A549 (cell line): Measurements from ENCODE around the gene PLLP. TPM values are rescaled to one million over a fixed set of nuclear protein-coding genes. Genes with fewer than 3 reads are reported as not detected.

Experiments
- ATAC-seq, 2 experiments: fragments of 200-7000 bp in 1 of 2; fragments of >200 bp in 1 of 2; cut with Nextera tagmentation in 1 of 2; cut with Tn5 transposase in 1 of 2; 3 replicates each; pipeline versions ENCODE4 v1.8.0 to v1.9.1; 2018 to 2020; ENCODE audit warnings: mild to moderate bottlenecking in 1 of 2, moderate library complexity in 1 of 2
- CTCF ChIA-PET: fragments of 300-600 bp; sonication (Branson Sonifier 250); formaldehyde crosslinking; extraction: SDS; loops from one replicate; lab custom pipeline; 2021; ENCODE audit warnings: antibody characterized with exemption, inconsistent platforms; lab: Yijun Ruan, JAX
- POLR2A ChIA-PET: fragments of 350-600 bp; formaldehyde crosslinking; extraction: SDS; loops from one replicate; lab custom pipeline; 2021; ENCODE audit warnings: antibody characterized with exemption, inconsistent platforms; lab: Yijun Ruan, JAX
- DNase-seq, 2 experiments: peaks; one replicate each; pipeline versions ENCODE4 v3.0.0 to v3.0.0-alpha.2; 2011 to 2016; ENCODE audit warnings: low read depth in 1 of 2, low spot score in 1 of 2
- FAIRE-seq: peaks from 2 replicates; lab custom pipeline; 2011; peaks lifted over from hg19 to GRCh38; lab: Jason Lieb, UNC
- H3K27ac ChIP-seq, 2 experiments: fragments of >200 bp; sonication (Bioruptor Twin); formaldehyde crosslinking; 3 replicates each; pipeline ENCODE4 v1.5.1; 2016 to 2017
- H3K4me1 ChIP-seq: fragments of >200 bp; sonication (Bioruptor Twin); formaldehyde crosslinking; 3 replicates; pipeline ENCODE4 v1.6.1; 2016
- H3K4me2 ChIP-seq: fragments of >200 bp; sonication (Bioruptor Twin); formaldehyde crosslinking; 3 replicates; pipeline ENCODE4 v1.6.1; 2016
- H3K4me3 ChIP-seq: fragments of >200 bp; sonication (Bioruptor Twin); formaldehyde crosslinking; 3 replicates; pipeline ENCODE4 v1.5.1; 2016
- H3K9me3 ChIP-seq: fragments of >200 bp; sonication (Bioruptor Twin); formaldehyde crosslinking; 3 replicates; pipeline ENCODE4 v1.6.1; 2016
- CBX2 ChIP-seq: fragments of 200-600 bp; sonication (generic); IDR thresholded peaks from 2 replicates; pipeline ENCODE4 v1.6.1; 2016; ENCODE audit warnings: low read depth, mild to moderate bottlenecking, borderline replicate concordance
- CBX8 ChIP-seq: fragments of 200-600 bp; sonication (generic); IDR thresholded peaks from 2 replicates; pipeline ENCODE4 v1.6.1; 2016
- CEBPB ChIP-seq, 2 experiments: fragments of >200 bp in 1 of 2; sonication (Bioruptor Twin) in 1 of 2; formaldehyde crosslinking in 1 of 2; IDR thresholded peaks; 2 replicates each; pipeline ENCODE4 v1.6.1; 2012 to 2016
- EHF ChIP-seq: fragments of 250-450 bp; sonication (Bioruptor Pico); IDR thresholded peaks from 2 replicates; pipeline ENCODE4 v1.5.0; 2020; ENCODE audit warnings: mild to moderate bottlenecking
- FOSB ChIP-seq: fragments of 250-450 bp; sonication (Bioruptor Pico); IDR thresholded peaks from 2 replicates; pipeline ENCODE4 v1.5.0; 2020; ENCODE audit warnings: mild to moderate bottlenecking, moderate library complexity
- GATA3 ChIP-seq: IDR thresholded peaks from 2 replicates; pipeline ENCODE4 v1.6.1; 2012; ENCODE audit warnings: borderline replicate concordance
- HEYL ChIP-seq: fragments of 250-450 bp; sonication (Bioruptor Pico); IDR thresholded peaks from 2 replicates; pipeline ENCODE4 v1.8.0; 2021; ENCODE audit warnings: mild to moderate bottlenecking, moderate library complexity
- HOXB13 ChIP-seq: fragments of 250-450 bp; sonication (Bioruptor Pico); IDR thresholded peaks from 2 replicates; pipeline ENCODE4 v1.5.0; 2020; ENCODE audit warnings: low read depth, mild to moderate bottlenecking, moderate library complexity
- MAFK ChIP-seq: fragments of 450-650 bp; IDR thresholded peaks from 2 replicates; pipeline ENCODE4 v1.6.1; 2014; ENCODE audit not compliant: partially characterized antibody
- NR3C1 ChIP-seq: fragments of >200 bp; sonication (Bioruptor Twin); formaldehyde crosslinking; IDR thresholded peaks from 3 replicates; pipeline ENCODE4 v1.6.1; 2017
- PHF8 ChIP-seq: fragments of 200-600 bp; sonication (generic); IDR thresholded peaks from 2 replicates; pipeline ENCODE4 v1.6.1; 2016; ENCODE audit warnings: low read depth, mild to moderate bottlenecking, antibody characterized with exemption, moderate library complexity, borderline replicate concordance
- RAD21 ChIP-seq, 2 experiments: fragments of >200 bp in 1 of 2; sonication (Bioruptor Twin) in 1 of 2; formaldehyde crosslinking in 1 of 2; IDR thresholded peaks in 1 of 2; conservative IDR thresholded peaks in 1 of 2; 2 replicates in 1 of 2; 3 replicates in 1 of 2; pipeline ENCODE4 v1.6.1; 2012 to 2018; ENCODE audit warnings: inconsistent platforms in 1 of 2
- RARB ChIP-seq: fragments of 250-450 bp; sonication (Bioruptor Pico); IDR thresholded peaks from 2 replicates; pipeline ENCODE4 v1.8.0; 2021; ENCODE audit warnings: mild to moderate bottlenecking, moderate library complexity
- TFCP2L1 ChIP-seq: fragments of 250-450 bp; sonication (Bioruptor Pico); IDR thresholded peaks from 2 replicates; pipeline ENCODE4 v1.5.0; 2021; ENCODE audit warnings: mild to moderate bottlenecking
- ZC3H11A ChIP-seq: fragments of 450-650 bp; IDR thresholded peaks from 2 replicates; pipeline ENCODE4 v1.6.1; 2014; ENCODE audit warnings: antibody characterized with exemption, mild to moderate bottlenecking
- ZFP36 ChIP-seq: fragments of 450-650 bp; IDR thresholded peaks from 2 replicates; pipeline ENCODE4 v1.6.1; 2014; ENCODE audit warnings: borderline replicate concordance; ENCODE audit not compliant: partially characterized antibody
- WGBS: methylation state at CpG from one replicate; pipeline ENCODE4 v1.1.6; 2017; ENCODE audit errors: missing lambda C conversion rate; 5-methylcytosine and 5-hydroxymethylcytosine counted together
- polyA plus RNA-seq, 4 experiments: library from polyadenylated mRNA; depleted of rRNA in 3 of 4; stranded (reverse); fragments of >200 nt; fragmentation: RNase III in 1 of 4; extraction: RNeasy Plus Mini Kit Qiagen cat#74134 plus additional on column Dnase treatment in 1 of 4; gene quantifications; 2 replicates in 3 of 4; 3 replicates in 1 of 4; pipeline ENCODE4 v1.2.3, GENCODE V29; 2011 to 2017
- TF ChIP-seq, protein P1 (sequence below): IDR thresholded peaks from 2 replicates; pipeline ENCODE4 v1.6.1; 2012
- TF ChIP-seq, protein P2 (sequence below): fragments of 250-450 bp; sonication (Bioruptor Pico); IDR thresholded peaks from 2 replicates; pipeline ENCODE4 v1.5.0; 2020; ENCODE audit warnings: low read depth, mild to moderate bottlenecking, moderate library complexity
- TF ChIP-seq, protein P3 (sequence below): IDR thresholded peaks from 2 replicates; pipeline ENCODE4 v1.6.1; 2012; ENCODE audit warnings: low read depth, borderline replicate concordance
- TF ChIP-seq, protein P4 (sequence below): fragments of >200 bp; sonication (Bioruptor Twin); formaldehyde crosslinking; IDR thresholded peaks from 3 replicates; pipeline ENCODE4 v1.6.1; 2016
- TF ChIP-seq, protein P5 (sequence below): fragments of 450-650 bp; IDR thresholded peaks from 2 replicates; pipeline ENCODE4 v1.6.1; 2014; ENCODE audit warnings: antibody characterized with exemption
- TF ChIP-seq, protein P6 (sequence below): fragments of 150-350 bp; IDR thresholded peaks from 2 replicates; pipeline ENCODE4 v1.6.1; 2014; ENCODE audit warnings: low read depth, mild to moderate bottlenecking, low read length

PLLP gene
- polyA plus RNA-seq, 2 of the 4 experiments (the other 2 are of a cell fraction) = 1.8 to 3.3 TPM

DNA sequence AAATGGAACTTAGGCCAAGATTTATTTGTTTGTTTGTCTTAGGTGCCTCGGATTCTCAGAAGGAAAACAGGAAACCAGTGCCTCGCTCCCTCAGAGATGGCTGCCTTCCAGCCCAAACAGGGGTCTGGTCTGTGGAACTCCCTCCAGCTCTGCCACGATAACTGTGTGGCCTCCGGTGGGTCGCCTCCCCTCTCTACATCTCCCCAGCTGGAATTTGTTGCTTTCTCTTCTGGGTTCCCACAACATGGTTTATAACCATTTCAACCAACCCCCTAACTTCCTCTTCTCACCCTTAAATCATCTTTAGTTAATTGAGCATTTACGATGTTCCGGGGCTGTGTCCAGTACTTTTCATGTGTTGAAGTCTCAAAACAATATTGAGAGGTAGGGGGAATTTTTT lies 30.9 kb upstream of the PLLP start:
- DNase-seq (no peak), ATAC-seq (no peak), FAIRE-seq (no peak)
- Histone ChIP-seq H3K4me3 (no peak overlapping the region), H3K9me3 (no peaks in the 10 kb centered on the region), H3K4me1 (peaks cover 40% of the 10 kb centered on the region), H3K27ac (peak overlapping the region; percentile 74 to 85; a peak in 5 of 6 replicates), H3K4me2 (no peak overlapping the region; the same call in 2 of the 3 replicates)
- WGBS = 75% methylated on average over 7 of the region's 7 CpGs
- ChIA-PET POLR2A (no interaction called here), CTCF (interaction anchor here (1.0 to 5.8 kb wide), 5 partner anchors 12 to 205 kb away, joined by 3 to 43 read pairs (median 11); partner anchors contain the start of gene CX3CL1)
- TF ChIP-seq TFCP2L1 (CRISPR knock-in tag) = no peak
- TF ChIP-seq CBX8 = no peak
- no peak for TF ChIP-seq GATA3
- TF ChIP-seq, protein P1, sequence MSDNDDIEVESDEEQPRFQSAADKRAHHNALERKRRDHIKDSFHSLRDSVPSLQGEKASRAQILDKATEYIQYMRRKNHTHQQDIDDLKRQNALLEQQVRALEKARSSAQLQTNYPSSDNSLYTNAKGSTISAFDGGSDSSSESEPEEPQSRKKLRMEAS = no peak
- no peak for TF ChIP-seq FOSB (CRISPR knock-in tag)
- TF ChIP-seq RARB (CRISPR knock-in tag) = no peak
- TF ChIP-seq PHF8 = no peak

DNA sequence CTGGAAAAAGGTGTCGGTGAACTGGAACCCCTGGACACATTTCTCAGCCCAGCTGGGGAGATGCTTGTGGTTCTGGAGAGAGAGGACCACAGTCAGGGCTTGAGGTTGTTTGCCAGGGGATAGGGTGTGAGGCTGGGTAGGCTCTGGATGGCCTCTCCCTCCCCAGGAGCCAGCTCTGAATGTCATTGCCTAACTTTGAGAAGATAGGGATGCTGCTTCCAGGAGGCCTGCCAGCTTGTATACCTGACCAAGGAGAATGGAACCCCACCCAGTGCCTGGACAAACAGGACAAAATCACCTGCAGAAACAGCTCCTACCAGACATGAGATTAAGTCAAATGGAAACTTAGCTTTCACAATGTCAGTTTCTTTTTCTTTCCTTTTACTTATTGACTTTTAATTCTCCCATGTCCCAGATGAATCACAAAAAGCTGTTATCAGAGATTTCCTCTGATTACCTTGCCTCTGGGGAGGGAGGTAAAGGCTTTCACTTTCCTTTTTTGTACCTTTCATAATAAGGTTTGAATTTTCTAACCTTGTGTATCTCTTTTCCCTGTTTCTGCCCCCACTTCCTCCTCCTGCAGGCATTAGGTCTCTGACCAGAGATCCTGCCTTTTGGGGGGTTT lies 29.8 kb upstream of the PLLP start:
- DNase-seq (no peak), ATAC-seq (no peak), FAIRE-seq (no peak)
- H3K9me3 ChIP-seq = no peaks in the 10 kb centered on the region
- peaks cover 40% of the 10 kb centered on the region for H3K4me1 ChIP-seq
- ChIA-PET POLR2A (interaction anchor here (0.9 kb wide), 1 partner anchor 25 kb away, joined by 3 read pairs; no protein-coding TSS in a partner anchor), CTCF (interaction anchor here (5.7 to 18.6 kb wide), 2 partner anchors 14 to 105 kb away, joined by 38 to 709 read pairs; no protein-coding TSS in a partner anchor)
- TF ChIP-seq HEYL = no peak
- TF ChIP-seq CEBPB (IDR thresholded peaks at IDR 0.05) = no peak
- TF ChIP-seq NR3C1 = no peak
- TF ChIP-seq GATA3 = no peak
- TF ChIP-seq PHF8 = no peak
- TF ChIP-seq RAD21 (conservative IDR thresholded peaks at IDR 0.05 in 1 of 2, IDR thresholded peaks at IDR 0.05 in 1 of 2) = no peak
- TF ChIP-seq, protein P2, sequence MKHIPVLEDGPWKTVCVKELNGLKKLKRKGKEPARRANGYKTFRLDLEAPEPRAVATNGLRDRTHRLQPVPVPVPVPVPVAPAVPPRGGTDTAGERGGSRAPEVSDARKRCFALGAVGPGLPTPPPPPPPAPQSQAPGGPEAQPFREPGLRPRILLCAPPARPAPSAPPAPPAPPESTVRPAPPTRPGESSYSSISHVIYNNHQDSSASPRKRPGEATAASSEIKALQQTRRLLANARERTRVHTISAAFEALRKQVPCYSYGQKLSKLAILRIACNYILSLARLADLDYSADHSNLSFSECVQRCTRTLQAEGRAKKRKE = no peak
- no peak for TF ChIP-seq CBX2
- peak overlapping the region; percentile 74 to 85; a peak in 5 of 6 replicates for H3K27ac ChIP-seq
- 100% methylated on average over 1 of the region's 1 CpG for WGBS
- peak overlapping the region; percentile 3; the same call in 2 of the 3 replicates for H3K4me2 ChIP-seq
- no peak overlapping the region for H3K4me3 ChIP-seq

DNA sequence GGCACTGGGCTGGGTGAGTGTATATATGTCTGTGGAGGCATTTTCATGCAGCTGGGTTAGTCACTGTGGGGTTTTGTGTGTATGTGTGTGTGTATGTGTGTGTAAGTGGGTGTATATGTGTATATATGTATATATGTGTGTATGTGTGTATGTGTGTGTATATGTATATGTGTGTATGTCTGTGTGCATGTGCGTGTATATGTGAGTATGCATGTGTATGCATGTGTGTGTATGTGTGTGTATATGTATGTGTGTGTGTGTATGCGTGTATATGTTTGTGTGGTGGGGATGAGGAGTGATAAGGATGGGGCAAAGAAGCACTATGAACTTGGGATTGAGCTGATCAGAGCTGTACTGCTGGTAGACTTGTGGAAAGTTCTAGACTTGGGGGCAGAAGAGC lies 29.0 kb upstream of the PLLP start:
- CTCF ChIA-PET = interaction anchor here (2.2 to 18.6 kb wide), 4 partner anchors 11 to 206 kb away, joined by 7 to 709 read pairs (median 23); no protein-coding TSS in a partner anchor
- no peak for FAIRE-seq
- POLR2A ChIA-PET = interaction anchor here (0.9 kb wide), 1 partner anchor 24 kb away, joined by 3 read pairs; no protein-coding TSS in a partner anchor
- no peak for DNase-seq
- no peak overlapping the region; a peak in 2 of 6 replicates for H3K27ac ChIP-seq
- H3K9me3 ChIP-seq = no peaks in the 10 kb centered on the region
- WGBS = 88% methylated on average over 2 of the region's 2 CpGs
- H3K4me3 ChIP-seq = no peak overlapping the region
- no peak for ATAC-seq
- H3K4me2 ChIP-seq = no peak overlapping the region
- peaks cover 40% of the 10 kb centered on the region for H3K4me1 ChIP-seq
- TF ChIP-seq ZFP36 = no peak
- TF ChIP-seq, protein P3, sequence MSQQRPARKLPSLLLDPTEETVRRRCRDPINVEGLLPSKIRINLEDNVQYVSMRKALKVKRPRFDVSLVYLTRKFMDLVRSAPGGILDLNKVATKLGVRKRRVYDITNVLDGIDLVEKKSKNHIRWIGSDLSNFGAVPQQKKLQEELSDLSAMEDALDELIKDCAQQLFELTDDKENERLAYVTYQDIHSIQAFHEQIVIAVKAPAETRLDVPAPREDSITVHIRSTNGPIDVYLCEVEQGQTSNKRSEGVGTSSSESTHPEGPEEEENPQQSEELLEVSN = no peak
- no peak for TF ChIP-seq NR3C1
- no peak for TF ChIP-seq MAFK

DNA sequence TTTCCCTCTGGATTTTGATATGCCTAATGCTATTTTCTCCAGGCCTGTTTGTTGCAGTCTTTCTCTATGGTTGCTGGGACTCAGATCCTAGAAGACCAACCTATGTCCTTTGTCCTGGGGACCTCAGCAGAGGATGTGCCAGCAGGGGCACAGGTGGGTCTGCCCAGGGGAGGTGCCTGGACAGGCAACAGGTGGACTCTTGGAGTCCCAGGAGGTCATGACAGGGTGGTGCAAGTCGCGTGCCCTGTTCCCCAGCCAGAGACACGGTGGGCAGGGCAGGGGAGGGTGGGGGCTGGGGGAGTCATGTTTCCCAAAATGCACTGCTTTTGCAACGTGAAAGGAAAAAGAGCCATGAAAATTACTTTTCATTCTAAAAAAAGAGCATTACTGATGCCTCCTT lies 26.3 kb upstream of the PLLP start:
- ChIA-PET CTCF (interaction anchor here (5.7 to 18.6 kb wide), 2 partner anchors 10 to 108 kb away, joined by 38 to 709 read pairs; no protein-coding TSS in a partner anchor), POLR2A (interaction anchor here (0.6 kb wide), 1 partner anchor 152 kb away, joined by 3 read pairs; the partner anchor contains the start of gene POLR2C)
- ATAC-seq = no peak
- TF ChIP-seq HOXB13 (CRISPR knock-in tag) (no peak), EHF (CRISPR knock-in tag) (no peak), CEBPB (IDR thresholded peaks at IDR 0.05) (no peak), CBX2 (no peak), ZC3H11A (no peak)
- TF ChIP-seq, protein P4, sequence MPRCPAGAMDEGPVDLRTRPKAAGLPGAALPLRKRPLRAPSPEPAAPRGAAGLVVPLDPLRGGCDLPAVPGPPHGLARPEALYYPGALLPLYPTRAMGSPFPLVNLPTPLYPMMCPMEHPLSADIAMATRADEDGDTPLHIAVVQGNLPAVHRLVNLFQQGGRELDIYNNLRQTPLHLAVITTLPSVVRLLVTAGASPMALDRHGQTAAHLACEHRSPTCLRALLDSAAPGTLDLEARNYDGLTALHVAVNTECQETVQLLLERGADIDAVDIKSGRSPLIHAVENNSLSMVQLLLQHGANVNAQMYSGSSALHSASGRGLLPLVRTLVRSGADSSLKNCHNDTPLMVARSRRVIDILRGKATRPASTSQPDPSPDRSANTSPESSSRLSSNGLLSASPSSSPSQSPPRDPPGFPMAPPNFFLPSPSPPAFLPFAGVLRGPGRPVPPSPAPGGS = no peak
- TF ChIP-seq, protein P5, sequence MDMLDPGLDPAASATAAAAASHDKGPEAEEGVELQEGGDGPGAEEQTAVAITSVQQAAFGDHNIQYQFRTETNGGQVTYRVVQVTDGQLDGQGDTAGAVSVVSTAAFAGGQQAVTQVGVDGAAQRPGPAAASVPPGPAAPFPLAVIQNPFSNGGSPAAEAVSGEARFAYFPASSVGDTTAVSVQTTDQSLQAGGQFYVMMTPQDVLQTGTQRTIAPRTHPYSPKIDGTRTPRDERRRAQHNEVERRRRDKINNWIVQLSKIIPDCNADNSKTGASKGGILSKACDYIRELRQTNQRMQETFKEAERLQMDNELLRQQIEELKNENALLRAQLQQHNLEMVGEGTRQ = no peak
- TF ChIP-seq, protein P3 = no peak
- TF ChIP-seq, protein P6, sequence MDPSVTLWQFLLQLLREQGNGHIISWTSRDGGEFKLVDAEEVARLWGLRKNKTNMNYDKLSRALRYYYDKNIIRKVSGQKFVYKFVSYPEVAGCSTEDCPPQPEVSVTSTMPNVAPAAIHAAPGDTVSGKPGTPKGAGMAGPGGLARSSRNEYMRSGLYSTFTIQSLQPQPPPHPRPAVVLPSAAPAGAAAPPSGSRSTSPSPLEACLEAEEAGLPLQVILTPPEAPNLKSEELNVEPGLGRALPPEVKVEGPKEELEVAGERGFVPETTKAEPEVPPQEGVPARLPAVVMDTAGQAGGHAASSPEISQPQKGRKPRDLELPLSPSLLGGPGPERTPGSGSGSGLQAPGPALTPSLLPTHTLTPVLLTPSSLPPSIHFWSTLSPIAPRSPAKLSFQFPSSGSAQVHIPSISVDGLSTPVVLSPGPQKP = no peak

More for the DNA sequence above, 26.3 kb upstream of the PLLP start:
- Histone ChIP-seq H3K4me2 (no peak overlapping the region), H3K4me3 (no peak overlapping the region), H3K4me1 (peaks cover 17% of the 10 kb centered on the region; the same call in 2 of the 3 replicates), H3K9me3 (no peaks in the 10 kb centered on the region), H3K27ac (no peak overlapping the region; a peak in 1 of 6 replicates)
- no peak for DNase-seq
- FAIRE-seq = no peak
- WGBS = 48% methylated on average over 4 of the region's 4 CpGs
